SK-N-SH (cell line): ENCODE results near the gene KIAA0319L. TPM values are rescaled to one million over a fixed set of nuclear protein-coding genes. Genes with fewer than 3 reads are reported as not detected.

Experiments used
- CTCF ChIA-PET: fragments of 300-600, 350-600 bp; formaldehyde crosslinking; extraction: SDS; loops from one replicate; lab custom pipeline; 2021; lab: Yijun Ruan, JAX
- POLR2A ChIA-PET: fragments of 350-600 bp; sonication (Branson Sonifier 250); formaldehyde crosslinking; extraction: SDS; loops from one replicate; lab custom pipeline; 2020; ENCODE audit warnings: antibody characterized with exemption, inconsistent platforms; lab: Yijun Ruan, JAX
- DNase-seq: peaks from one replicate; pipeline ENCODE4 v3.0.0; 2012
- H2AFZ ChIP-seq: fragments of 200-600 bp; sonication (generic); 2 replicates; pipeline ENCODE4 v1.8.1; 2016; ENCODE audit warnings: antibody characterized with exemption, mild to moderate bottlenecking, low read depth
- H3F3A ChIP-seq: fragments of 200-600 bp; sonication (generic); replicated peaks from 2 replicates; pipeline ENCODE3; 2016; ENCODE audit warnings: antibody characterized with exemption, mild to moderate bottlenecking; ENCODE audit not compliant: insufficient read depth
- H3K27ac ChIP-seq, 2 experiments: fragments of 200-500 bp in 1 of 2; fragments of 200-600 bp in 1 of 2; sonication (Bioruptor generic) in 1 of 2; sonication (generic), shearing (Covaris generic) in 1 of 2; 2 replicates each; pipeline versions ENCODE4 v1.5.1 to v1.6.1; 2014 to 2016; ENCODE audit warnings: low read depth in 2 of 2, inconsistent platforms in 1 of 2, low read length in 1 of 2, mild to moderate bottlenecking in 1 of 2, mixed read lengths in 1 of 2
- H3K27me3 ChIP-seq: fragments of 200-600 bp; sonication (generic), shearing (Covaris generic); 2 replicates; pipeline ENCODE4 v1.6.1; 2016; ENCODE audit warnings: mixed run types; ENCODE audit not compliant: insufficient read depth
- H3K36me3 ChIP-seq, 2 experiments: fragments of 200-500 bp in 1 of 2; fragments of 200-600 bp in 1 of 2; sonication (Bioruptor generic) in 1 of 2; sonication (generic) in 1 of 2; replicated peaks in 1 of 2; 2 replicates each; pipeline versions ENCODE3 to v1.5.1; 2014 to 2016; ENCODE audit warnings: low read length in 1 of 2, mild to moderate bottlenecking in 1 of 2; ENCODE audit not compliant: insufficient read depth in 2 of 2, control insufficient read depth in 1 of 2
- H3K4me1 ChIP-seq, 2 experiments: fragments of 200-500 bp in 1 of 2; fragments of 200-600 bp in 1 of 2; sonication (Bioruptor generic) in 1 of 2; sonication (generic), shearing (Covaris generic) in 1 of 2; 2 replicates each; pipeline versions ENCODE4 v1.5.1 to v1.6.1; 2014 to 2016; ENCODE audit warnings: low read depth in 1 of 2, low read length in 1 of 2, mixed run types in 1 of 2; ENCODE audit not compliant: insufficient read depth in 2 of 2, control insufficient read depth in 1 of 2
- H3K4me2 ChIP-seq: fragments of 200-600 bp; sonication (generic), shearing (Covaris generic); 2 replicates; pipeline ENCODE4 v1.6.1; 2017; ENCODE audit warnings: mixed run types
- H3K4me3 ChIP-seq, 2 experiments: fragments of 200-500 bp in 1 of 2; fragments of 200-600 bp in 1 of 2; sonication (Bioruptor generic) in 1 of 2; sonication (generic), shearing (Covaris generic) in 1 of 2; 2 replicates each; pipeline versions ENCODE4 v1.5.1 to v1.8.1; 2014 to 2016; ENCODE audit warnings: low read depth in 2 of 2, inconsistent platforms in 1 of 2, low read length in 1 of 2, mild to moderate bottlenecking in 1 of 2, mixed read lengths in 1 of 2, moderate library complexity in 1 of 2
- H3K79me2 ChIP-seq: fragments of 200-600 bp; sonication (generic); 2 replicates; pipeline ENCODE4 v1.8.1; 2017; ENCODE audit warnings: mild to moderate bottlenecking; ENCODE audit not compliant: insufficient read depth
- H3K9ac ChIP-seq: fragments of 200-600 bp; sonication (generic); 2 replicates; pipeline ENCODE4 v1.6.1; 2017; ENCODE audit warnings: mixed run types
- H3K9me2 ChIP-seq: fragments of 200-600 bp; sonication (generic); 2 replicates; pipeline ENCODE4 v1.6.1; 2017; ENCODE audit warnings: mixed run types
- H3K9me3 ChIP-seq: fragments of 200-600 bp; sonication (generic); 2 replicates; pipeline ENCODE4 v1.6.1; 2017; ENCODE audit warnings: mixed run types, mild to moderate bottlenecking, moderate library complexity
- H4K20me1 ChIP-seq: fragments of 200-600 bp; sonication (generic); 2 replicates; pipeline ENCODE4 v1.6.1; 2017; ENCODE audit warnings: mild to moderate bottlenecking, mixed run types; ENCODE audit not compliant: insufficient read depth
- CHD2 ChIP-seq: fragments of 150-350 bp; IDR thresholded peaks from 2 replicates; pipeline ENCODE4 v1.6.1; 2018; ENCODE audit warnings: low read length; ENCODE audit not compliant: partially characterized antibody
- ELF1 ChIP-seq: IDR thresholded peaks from 2 replicates; pipeline ENCODE4 v1.4.0; 2012
- EP300 ChIP-seq, 2 experiments: IDR thresholded peaks; 2 replicates each; pipeline versions ENCODE4 v1.4.0 to v1.6.1; 2012; ENCODE audit warnings: borderline replicate concordance in 1 of 2, low read depth in 1 of 2, low read length in 1 of 2
- FOXJ3 ChIP-seq: sonication (generic); formaldehyde crosslinking; IDR thresholded peaks from 2 replicates; pipeline ENCODE4 v1.5.1; 2020; ENCODE audit warnings: mild to moderate bottlenecking, missing genetic modification reagents
- FOXM1 ChIP-seq: IDR thresholded peaks from 2 replicates; pipeline ENCODE4 v1.4.0; 2012; ENCODE audit warnings: low read depth, mild to moderate bottlenecking
- GATA2 ChIP-seq: sonication (generic); formaldehyde crosslinking; IDR thresholded peaks from 2 replicates; pipeline ENCODE4 v1.5.0; 2020; ENCODE audit warnings: mild to moderate bottlenecking, missing genetic modification reagents
- IRF3 ChIP-seq: fragments of 150-350 bp; IDR thresholded peaks from 2 replicates; pipeline ENCODE4 v1.6.1; 2016; ENCODE audit warnings: mild to moderate bottlenecking, low read depth, low read length
- MAX ChIP-seq: IDR thresholded peaks from 2 replicates; pipeline ENCODE4 v1.4.0; 2012; ENCODE audit warnings: low read depth
- MEF2A ChIP-seq: IDR thresholded peaks from 2 replicates; pipeline ENCODE4 v1.4.0; 2012; ENCODE audit warnings: low read depth, borderline replicate concordance
- NFIC ChIP-seq: IDR thresholded peaks from 2 replicates; pipeline ENCODE4 v1.4.0; 2012; ENCODE audit warnings: borderline replicate concordance
- PBX3 ChIP-seq: IDR thresholded peaks from 2 replicates; pipeline ENCODE4; 2012
- POLR2AphosphoS5 ChIP-seq: IDR thresholded peaks from 2 replicates; pipeline ENCODE4 v1.6.1; 2012; ENCODE audit warnings: low read depth, low read length
- RAD21 ChIP-seq: IDR thresholded peaks from 2 replicates; pipeline ENCODE4 v1.6.1; 2012; ENCODE audit warnings: mild to moderate bottlenecking, low read length
- RFX5 ChIP-seq: IDR thresholded peaks from 2 replicates; pipeline ENCODE4 v1.6.1; 2012; ENCODE audit warnings: mild to moderate bottlenecking, improper control_type of control experiment, low read length
- SIN3A ChIP-seq: IDR thresholded peaks from 2 replicates; pipeline ENCODE4 v1.6.1; 2012; ENCODE audit warnings: low read depth, mild to moderate bottlenecking, low read length, moderate library complexity, borderline replicate concordance
- SMC3 ChIP-seq: IDR thresholded peaks from 2 replicates; pipeline ENCODE4 v1.6.1; 2012; ENCODE audit warnings: low read depth, low read length, improper control_type of control experiment
- TAF1 ChIP-seq: IDR thresholded peaks from 2 replicates; pipeline ENCODE4 v1.6.1; 2012; ENCODE audit warnings: low read depth, mild to moderate bottlenecking, low read length, moderate library complexity, borderline replicate concordance
- USF1 ChIP-seq: IDR thresholded peaks from 2 replicates; pipeline ENCODE4 v1.4.0; 2012; ENCODE audit warnings: low read depth, borderline replicate concordance
- USF2 ChIP-seq: fragments of 150-350 bp; IDR thresholded peaks from 2 replicates; pipeline ENCODE4 v1.6.1; 2017; ENCODE audit warnings: antibody characterized with exemption, low read length, low read depth, borderline replicate concordance
- ZBTB33 ChIP-seq: IDR thresholded peaks from 2 replicates; pipeline ENCODE4 v1.4.0; 2012; ENCODE audit warnings: low read depth, borderline replicate concordance
- WGBS: methylation state at CpG from one replicate; pipeline ENCODE4 v1.1.6; 2017; ENCODE audit warnings: low lambda C conversion rate; 5-methylcytosine and 5-hydroxymethylcytosine counted together
- polyA plus RNA-seq, 3 experiments: library from polyadenylated mRNA; depleted of rRNA; stranded (reverse); fragments of >200 nt; gene quantifications; 2 replicates each; pipeline ENCODE4 v1.2.3, GENCODE V29; 2012

The KIAA0319L gene
- polyA plus RNA-seq, 1 of the 3 experiments (the other 2 are of a cell fraction) = 51.9 TPM

- no peak overlapping the region for H3K4me2 ChIP-seq
- H3K9me2 ChIP-seq = no peaks in the 10 kb centered on the region
- 78% methylated on average over 1 of the region's 2 CpGs for WGBS
- H3K27me3 ChIP-seq = no peaks in the 10 kb centered on the region
- no peaks in the 10 kb centered on the region for H3F3A ChIP-seq
- no peaks in the 10 kb centered on the region for H4K20me1 ChIP-seq
- H3K9ac ChIP-seq = no peak overlapping the region
- CTCF ChIA-PET = interaction anchor here (1.4 kb wide), 1 partner anchor 12 kb away, joined by 4 read pairs; no protein-coding TSS in a partner anchor
- no peak for TF ChIP-seq USF1
- no peak for TF ChIP-seq RAD21
- no peak for TF ChIP-seq CHD2
- TF ChIP-seq SIN3A = no peak
- no peak for TF ChIP-seq ZBTB33
- no peak for TF ChIP-seq TAF1
- TF ChIP-seq NFIC = no peak
- no peak for TF ChIP-seq FOXM1
- TF ChIP-seq POLR2AphosphoS5 = no peak
- TF ChIP-seq GATA2 = no peak
- TF ChIP-seq SMC3 = no peak
- no peak for TF ChIP-seq MEF2A
- no peak for TF ChIP-seq PBX3
- TF ChIP-seq USF2 = no peak
- no peak for TF ChIP-seq MAX
- TF ChIP-seq ELF1 = no peak
- TF ChIP-seq EP300 (IDR thresholded peaks at IDR 0.05; ENCODE audit: borderline replicate concordance in 1 of 2, low read depth in 1 of 2, low read length in 1 of 2) = no peak
- no peak for TF ChIP-seq FOXJ3 (CRISPR knock-in tag)
- TF ChIP-seq IRF3 = no peak
- no peak for TF ChIP-seq RFX5
- no peaks in the 10 kb centered on the region for H3K4me1 ChIP-seq
- POLR2A ChIA-PET = no interaction called here
- H3K27ac ChIP-seq = no peak overlapping the region
- H2AFZ ChIP-seq = no peak overlapping the region
- no peaks in the 10 kb centered on the region for H3K9me3 ChIP-seq
- no peaks in the 10 kb centered on the region for H3K79me2 ChIP-seq
- DNase-seq = no peak
- H3K36me3 ChIP-seq = peaks cover 34 to 44% of the 10 kb centered on the region in 2 experiments
- no peak overlapping the region for H3K4me3 ChIP-seq
Measured at GRCh38 chr1:35463232-35463631, 94.0 kb downstream of the KIAA0319L start.
